Coronary artery (tissue), 2 donors: Measurements from ENCODE around the gene PALM3.
A peak's percentile ranks its signal among the peaks of the same experiment; 100 is the strongest.
"Not testable (repeated sequence)": the region's sequence is repeated elsewhere in the genome, so short reads cannot be mapped to it uniquely, and the experiment has no call there.

Source experiments
- DNase-seq: peaks from one replicate; pipeline ENCODE4 v3.0.0-alpha.2; 2017; ENCODE audit warnings: low spot score
- H3K27ac ChIP-seq, 2 donors: fragments of 200-600 bp; sonication (generic); one replicate each; pipeline ENCODE4 v1.5.1; 2016 to 2019
- H3K4me3 ChIP-seq: fragments of 200-600 bp; sonication (generic); 2 replicates; pipeline ENCODE4 v1.5.1; 2016; ENCODE audit warnings: mild to moderate bottlenecking, moderate library complexity
- CTCF ChIP-seq: fragments of 200-600 bp; sonication (generic); IDR thresholded peaks from one replicate; pipeline ENCODE4 v1.5.1; 2019; ENCODE audit warnings: antibody characterized with exemption

The PALM3 gene

GRCh38 chr19:14053500-14053899 lies 8.4 kb downstream of the PALM3 start:
- DNase-seq, result no peak
- TF ChIP-seq CTCF, result no peak

GRCh38 chr19:14053032-14053431 lies 8.8 kb downstream of the PALM3 start:
- DNase-seq, result no peak
- Histone ChIP-seq H3K4me3 (no peak overlapping the region), H3K27ac (no peak overlapping the region)
- TF ChIP-seq CTCF, result no peak

More at GRCh38 chr19:14053500-14053899, 8.4 kb downstream of the PALM3 start:
- Histone ChIP-seq H3K4me3 (no peak overlapping the region), H3K27ac (no peak overlapping the region)

GRCh38 chr19:14052470-14052869 lies 9.4 kb downstream of the PALM3 start:
- TF ChIP-seq CTCF, result no peak
- DNase-seq, result no peak
- Histone ChIP-seq H3K27ac (no peak overlapping the region), H3K4me3 (no peak overlapping the region)

- Histone ChIP-seq H3K27ac (no peak overlapping the region), H3K4me3 (no peak overlapping the region)
- DNase-seq, result no peak
- no peak for TF ChIP-seq CTCF
Measured at GRCh38 chr19:14051980-14052379, 9.9 kb downstream of the PALM3 start.

GRCh38 chr19:14050961-14051360 lies 10.9 kb downstream of the PALM3 start:
- DNase-seq, H3K4me3 ChIP-seq, H3K27ac ChIP-seq: not testable (repeated sequence)

- H3K4me3 ChIP-seq, result no peak overlapping the region
- no peak for TF ChIP-seq CTCF
Measured at GRCh38 chr19:14050512-14050911, 11.4 kb downstream of the PALM3 start.

GRCh38 chr19:14048443-14049153 lies 13.3 kb downstream of the PALM3 start:
- peak; percentile 45 for TF ChIP-seq CTCF
- no peak overlapping the region for H3K4me3 ChIP-seq
- no peak for DNase-seq
- H3K27ac ChIP-seq, result no peak overlapping the region

More at GRCh38 chr19:14050512-14050911, 11.4 kb downstream of the PALM3 start:
- no peak overlapping the region for H3K27ac ChIP-seq
- DNase-seq, result no peak

GRCh38 chr19:14047866-14048265 lies 14.0 kb downstream of the PALM3 start:
- H3K4me3 ChIP-seq, DNase-seq, H3K27ac ChIP-seq: not testable (repeated sequence)
